HG02970 (cell line): ENCODE data around the gene PPP1R8.
"Not testable (repeated sequence)": the region's sequence is repeated elsewhere in the genome, so short reads cannot be mapped to it uniquely, and the experiment has no call there.

ENCODE experiments used
- ATAC-seq: cut with Tn5 transposase; IDR thresholded peaks from one replicate; pipeline ENCODE4 v1.9.1; 2021; ENCODE audit warnings: mild to moderate bottlenecking, moderate library complexity, moderate number of reproducible peaks; ENCODE audit not compliant: unreplicated experiment, low FRiP score

The PPP1R8 gene

GRCh38 chr1:27830621-27831440 lies at the start of gene PPP1R8:
PPP1R8 (plus strand) TSS chr1:27830782; CDS start chr1:27830836, 54 bp downstream.
- ATAC-seq = peak; percentile 90

- no peak for ATAC-seq
Measured at GRCh38 chr1:27782950-27783349, 47.6 kb upstream of the PPP1R8 start.

GRCh38 chr1:27784700-27785099 lies 45.9 kb upstream of the PPP1R8 start:
- ATAC-seq = no peak

- ATAC-seq = no peak
Measured at GRCh38 chr1:27785781-27786455, 44.7 kb upstream of the PPP1R8 start.

- ATAC-seq = no peak
Measured at GRCh38 chr1:27787895-27788294, 42.7 kb upstream of the PPP1R8 start.

GRCh38 chr1:27789540-27790041 lies 41.0 kb upstream of the PPP1R8 start:
- no peak for ATAC-seq

GRCh38 chr1:27790270-27790669 lies 40.3 kb upstream of the PPP1R8 start:
- ATAC-seq = not testable (repeated sequence)

GRCh38 chr1:27795601-27796000 lies 35.0 kb upstream of the PPP1R8 start:
- no peak for ATAC-seq

- ATAC-seq = no peak
Measured at GRCh38 chr1:27804791-27805190, 25.8 kb upstream of the PPP1R8 start.

GRCh38 chr1:27806758-27807157 lies 23.8 kb upstream of the PPP1R8 start:
- no peak for ATAC-seq

- no peak for ATAC-seq
Measured at GRCh38 chr1:27807385-27807784, 23.2 kb upstream of the PPP1R8 start.

- ATAC-seq = not testable (repeated sequence)
Measured at GRCh38 chr1:27808131-27808530, 22.5 kb upstream of the PPP1R8 start.

- no peak for ATAC-seq
Measured at GRCh38 chr1:27809883-27810282, 20.7 kb upstream of the PPP1R8 start.

- ATAC-seq = no peak
Measured at GRCh38 chr1:27811741-27812500, 18.7 kb upstream of the PPP1R8 start.

GRCh38 chr1:27816921-27817630 lies 13.5 kb upstream of the PPP1R8 start:
- ATAC-seq = no peak

- ATAC-seq = no peak
Measured at GRCh38 chr1:27821761-27822315, 8.7 kb upstream of the PPP1R8 start.

- no peak for ATAC-seq
Measured at GRCh38 chr1:27823784-27824183, 6.8 kb upstream of the PPP1R8 start.

GRCh38 chr1:27824411-27824810 lies 6.2 kb upstream of the PPP1R8 start:
- ATAC-seq = no peak

- not testable (repeated sequence) for ATAC-seq
Measured at GRCh38 chr1:27829339-27829960, 1.1 kb upstream of the PPP1R8 start.
